ENCODE results near the gene SLC6A17.

DNA sequence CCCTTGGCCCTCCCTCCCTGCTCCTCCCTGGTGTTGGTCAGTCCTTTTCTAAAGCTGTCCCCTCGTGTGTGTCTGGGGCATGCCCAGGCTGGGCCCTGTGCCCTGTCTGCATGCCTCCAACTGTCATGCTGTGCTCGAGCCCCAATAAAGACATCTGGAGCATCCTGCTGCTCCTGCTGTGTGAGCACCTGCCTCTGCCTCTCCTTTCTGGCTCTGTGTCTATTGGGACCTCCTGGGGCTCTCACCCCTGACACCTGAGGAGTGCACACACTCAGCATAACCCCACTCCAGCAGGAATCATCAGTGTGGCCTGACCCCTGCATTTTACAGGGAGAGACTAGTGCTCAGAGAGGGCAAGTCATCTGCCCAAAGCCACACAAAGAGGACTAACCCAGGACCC lies 83.6 kb downstream of the SLC6A17 start:
- TF ChIP-seq, protein P1, sequence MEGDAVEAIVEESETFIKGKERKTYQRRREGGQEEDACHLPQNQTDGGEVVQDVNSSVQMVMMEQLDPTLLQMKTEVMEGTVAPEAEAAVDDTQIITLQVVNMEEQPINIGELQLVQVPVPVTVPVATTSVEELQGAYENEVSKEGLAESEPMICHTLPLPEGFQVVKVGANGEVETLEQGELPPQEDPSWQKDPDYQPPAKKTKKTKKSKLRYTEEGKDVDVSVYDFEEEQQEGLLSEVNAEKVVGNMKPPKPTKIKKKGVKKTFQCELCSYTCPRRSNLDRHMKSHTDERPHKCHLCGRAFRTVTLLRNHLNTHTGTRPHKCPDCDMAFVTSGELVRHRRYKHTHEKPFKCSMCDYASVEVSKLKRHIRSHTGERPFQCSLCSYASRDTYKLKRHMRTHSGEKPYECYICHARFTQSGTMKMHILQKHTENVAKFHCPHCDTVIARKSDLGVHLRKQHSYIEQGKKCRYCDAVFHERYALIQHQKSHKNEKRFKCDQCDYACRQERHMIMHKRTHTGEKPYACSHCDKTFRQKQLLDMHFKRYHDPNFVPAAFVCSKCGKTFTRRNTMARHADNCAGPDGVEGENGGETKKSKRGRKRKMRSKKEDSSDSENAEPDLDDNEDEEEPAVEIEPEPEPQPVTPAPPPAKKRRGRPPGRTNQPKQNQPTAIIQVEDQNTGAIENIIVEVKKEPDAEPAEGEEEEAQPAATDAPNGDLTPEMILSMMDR (IDR thresholded peaks at IDR 0.05) = no peak
- TF ChIP-seq EP300 (IDR thresholded peaks at IDR 0.05) = no peak
- TF ChIP-seq POLR2AphosphoS5 (IDR thresholded peaks at IDR 0.05) = no peak

All from esophagus muscularis mucosa (tissue), 4 donors.